Thymus (tissue), 14 donors: Measurements from ENCODE around the gene TGFBRAP1. TPM values are rescaled to one million over a fixed set of nuclear protein-coding genes. Genes with fewer than 3 reads are reported as not detected.

Source experiments
- DNase-seq, 9 donors: peaks; one replicate each; pipeline ENCODE4 v3.0.0-alpha.2; 2013; ENCODE audit warnings: low spot score in 9 of 9, low read depth in 6 of 9, missing footprints in 1 of 9
- H3K27ac ChIP-seq, 2 donors: one replicate each; pipeline ENCODE4 v1.5.1; 2013; ENCODE audit warnings: control low read depth in 1 of 2, low read depth in 1 of 2, low read length in 1 of 2, mild to moderate bottlenecking in 1 of 2, moderate library complexity in 1 of 2
- H3K27me3 ChIP-seq, 2 donors: one replicate each; pipeline ENCODE4 v1.5.1; 2013; ENCODE audit warnings: low read length in 1 of 2; ENCODE audit not compliant: control insufficient read depth in 2 of 2, insufficient read depth in 1 of 2
- H3K36me3 ChIP-seq, 2 donors: one replicate each; pipeline ENCODE4 v1.5.1; 2013; ENCODE audit warnings: low read length in 1 of 2, mild to moderate bottlenecking in 1 of 2, moderate library complexity in 1 of 2; ENCODE audit not compliant: control insufficient read depth in 2 of 2, insufficient read depth in 2 of 2
- H3K4me1 ChIP-seq, 2 donors: one replicate each; pipeline ENCODE4 v1.5.1; 2013; ENCODE audit warnings: low read length in 2 of 2; ENCODE audit not compliant: control insufficient read depth in 2 of 2, insufficient read depth in 2 of 2
- H3K4me3 ChIP-seq, 2 donors: one replicate each; pipeline ENCODE4 v1.5.1; 2013; ENCODE audit warnings: low read length in 2 of 2, control low read depth in 1 of 2, mild to moderate bottlenecking in 1 of 2
- H3K9me3 ChIP-seq, 2 donors: one replicate each; pipeline ENCODE4 v1.5.1; 2013; ENCODE audit warnings: low read length in 1 of 2, mild to moderate bottlenecking in 1 of 2; ENCODE audit not compliant: control insufficient read depth in 2 of 2, insufficient read depth in 1 of 2
- WGBS: extraction: QIAGEN DNeasy Blood & Tissue Kit; methylation state at CpG from one replicate; pipeline ENCODE4 v1.1.7; 2013; 5-methylcytosine and 5-hydroxymethylcytosine counted together
- long read RNA-seq, 10 donors: transcript quantifications; one replicate each; lab custom pipeline, GENCODE V29; 2026
- polyA plus RNA-seq: library from polyadenylated mRNA; stranded (reverse); fragments of 200-250 nt; gene quantifications from one replicate; pipeline ENCODE4 v1.2.3, GENCODE V29; 2013
- total RNA-seq: library from RNA; stranded (reverse); fragments of 120-200 nt; gene quantifications from one replicate; pipeline ENCODE4 v1.2.4, GENCODE V29; 2013
- donor health status: healthy.

TGFBRAP1 gene, protein sequence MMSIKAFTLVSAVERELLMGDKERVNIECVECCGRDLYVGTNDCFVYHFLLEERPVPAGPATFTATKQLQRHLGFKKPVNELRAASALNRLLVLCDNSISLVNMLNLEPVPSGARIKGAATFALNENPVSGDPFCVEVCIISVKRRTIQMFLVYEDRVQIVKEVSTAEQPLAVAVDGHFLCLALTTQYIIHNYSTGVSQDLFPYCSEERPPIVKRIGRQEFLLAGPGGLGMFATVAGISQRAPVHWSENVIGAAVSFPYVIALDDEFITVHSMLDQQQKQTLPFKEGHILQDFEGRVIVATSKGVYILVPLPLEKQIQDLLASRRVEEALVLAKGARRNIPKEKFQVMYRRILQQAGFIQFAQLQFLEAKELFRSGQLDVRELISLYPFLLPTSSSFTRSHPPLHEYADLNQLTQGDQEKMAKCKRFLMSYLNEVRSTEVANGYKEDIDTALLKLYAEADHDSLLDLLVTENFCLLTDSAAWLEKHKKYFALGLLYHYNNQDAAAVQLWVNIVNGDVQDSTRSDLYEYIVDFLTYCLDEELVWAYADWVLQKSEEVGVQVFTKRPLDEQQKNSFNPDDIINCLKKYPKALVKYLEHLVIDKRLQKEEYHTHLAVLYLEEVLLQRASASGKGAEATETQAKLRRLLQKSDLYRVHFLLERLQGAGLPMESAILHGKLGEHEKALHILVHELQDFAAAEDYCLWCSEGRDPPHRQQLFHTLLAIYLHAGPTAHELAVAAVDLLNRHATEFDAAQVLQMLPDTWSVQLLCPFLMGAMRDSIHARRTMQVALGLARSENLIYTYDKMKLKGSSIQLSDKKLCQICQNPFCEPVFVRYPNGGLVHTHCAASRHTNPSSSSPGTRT
- total RNA-seq = 7.3 TPM
- 6.1 TPM for polyA plus RNA-seq
- long read RNA-seq, donor 1 = 0 reads
- long read RNA-seq, donor 2, full-length matches to known transcripts = 2 of 2 reads
- long read RNA-seq, donor 2, partial matches to known transcripts = 0 of 2 reads
- long read RNA-seq, donor 2, other reads (novel, unspliced or antisense) = 0 of 2 reads
- long read RNA-seq, donor 3, full-length matches to known transcripts = 2 of 2 reads
- long read RNA-seq, donor 3, partial matches to known transcripts = 0 of 2 reads
- long read RNA-seq, donor 3, other reads (novel, unspliced or antisense) = 0 of 2 reads
- long read RNA-seq, donor 4, full-length matches to known transcripts = 2 of 2 reads
- long read RNA-seq, donor 4, partial matches to known transcripts = 0 of 2 reads
- long read RNA-seq, donor 4, other reads (novel, unspliced or antisense) = 0 of 2 reads
- long read RNA-seq, donor 5, full-length matches to known transcripts = 1 of 1 reads
- long read RNA-seq, donor 5, partial matches to known transcripts = 0 of 1 reads
- long read RNA-seq, donor 5, other reads (novel, unspliced or antisense) = 0 of 1 reads
- long read RNA-seq, donor 6 = 0 reads
- long read RNA-seq, donor 7, full-length matches to known transcripts = 2 of 2 reads
- long read RNA-seq, donor 7, partial matches to known transcripts = 0 of 2 reads
- long read RNA-seq, donor 7, other reads (novel, unspliced or antisense) = 0 of 2 reads
- long read RNA-seq, donor 8 = 0 reads
- long read RNA-seq, donor 9 = 0 reads
- long read RNA-seq, donor 10 = 0 reads

GRCh38 chr2:105329561-105330495 is at the start of gene TGFBRAP1:
Gene TGFBRAP1, minus strand, starts transcription at chr2:105329735. Its CDS starts 21,434 bp downstream, at chr2:105308301.
- no peaks in the 10 kb centered on the region for H3K9me3 ChIP-seq
- H3K4me3 ChIP-seq = peak within 1 kb of the TSS; percentile 60 to 78
- peaks cover 7 to 8% of the 10 kb centered on the region in 2 donors for H3K36me3 ChIP-seq
- H3K27ac ChIP-seq = peak within 1 kb of the TSS; percentile 52 to 81
- no peaks in the 10 kb centered on the region for H3K27me3 ChIP-seq
- WGBS = 3% methylated on average over 101 of the region's 101 CpGs
- peaks cover 5 to 19% of the 10 kb centered on the region in 2 donors for H3K4me1 ChIP-seq
- DNase-seq = peak in 3 of 9 donors; percentile 49 to 65 (median 57)

DNA sequence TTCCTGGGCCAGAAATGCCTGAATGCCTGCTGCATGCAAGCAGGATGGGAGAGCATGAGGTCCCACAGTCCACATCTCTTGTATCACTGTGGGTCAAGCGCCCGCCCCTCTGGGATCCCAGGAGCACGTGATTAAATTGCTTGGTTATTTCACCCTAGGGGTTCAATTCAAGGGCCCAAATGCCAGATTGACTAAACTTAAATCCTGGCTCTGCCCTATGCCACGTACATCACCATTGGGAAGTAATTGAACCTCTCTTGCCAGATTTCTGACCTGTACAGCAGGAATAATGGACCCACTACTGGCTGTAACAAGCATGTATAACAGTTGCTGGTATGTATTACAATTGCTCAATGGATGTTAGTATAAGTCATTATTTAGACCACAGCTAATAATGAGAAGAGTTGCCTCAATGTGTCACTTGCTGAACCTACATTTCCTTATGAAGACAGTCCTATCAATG is 49.4 kb upstream of the TGFBRAP1 start:
- H3K4me1 ChIP-seq = no peaks in the 10 kb centered on the region
- peaks cover 41% of the 10 kb centered on the region in 2 donors for H3K36me3 ChIP-seq
- no peaks in the 10 kb centered on the region for H3K27me3 ChIP-seq
- no peak overlapping the region for H3K4me3 ChIP-seq
- DNase-seq = no peak
- H3K9me3 ChIP-seq = no peaks in the 10 kb centered on the region
- 99% methylated on average over 4 of the region's 4 CpGs for WGBS
- no peak overlapping the region for H3K27ac ChIP-seq

DNA sequence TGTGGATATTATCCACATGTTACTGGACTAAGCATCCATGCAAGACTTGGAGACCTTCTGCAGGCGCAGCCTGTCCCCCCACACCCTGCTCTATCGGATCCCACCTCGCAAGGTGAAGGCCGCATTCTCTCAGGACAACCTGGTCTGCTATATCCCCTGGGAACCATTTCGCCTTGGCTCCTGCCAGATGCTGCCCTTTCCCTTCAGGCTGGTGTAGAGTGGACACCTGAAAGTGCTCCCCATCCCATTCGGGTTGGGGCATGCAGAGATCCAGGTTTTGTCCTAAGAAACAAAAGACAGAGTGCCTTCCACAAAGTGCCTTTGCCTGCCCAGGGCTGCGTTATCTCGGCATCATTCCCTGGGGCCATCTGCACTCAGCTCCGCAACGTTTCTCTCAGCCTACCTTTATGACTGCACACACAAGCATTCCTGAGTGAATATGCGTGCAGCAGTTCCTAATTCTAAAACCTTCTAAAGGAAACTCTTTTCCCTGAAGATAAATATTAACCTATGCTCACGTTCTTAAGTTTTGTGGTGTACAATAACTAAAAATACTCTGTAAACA is 48.8 kb upstream of the TGFBRAP1 start:
- Histone ChIP-seq H3K27me3 (no peaks in the 10 kb centered on the region), H3K27ac (no peak overlapping the region), H3K4me1 (peaks cover 0 to 4% of the 10 kb centered on the region in 2 donors), H3K9me3 (no peaks in the 10 kb centered on the region), H3K4me3 (no peak overlapping the region), H3K36me3 (peaks cover 36 to 45% of the 10 kb centered on the region in 2 donors)
- WGBS = 96% methylated on average over 12 of the region's 12 CpGs
- DNase-seq = no peak

- H3K4me3 ChIP-seq = no peak overlapping the region
- no peaks in the 10 kb centered on the region for H3K9me3 ChIP-seq
- 98% methylated on average over 3 of the region's 3 CpGs for WGBS
- H3K27ac ChIP-seq = no peak overlapping the region
- peaks cover 0 to 4% of the 10 kb centered on the region in 2 donors for H3K4me1 ChIP-seq
- H3K27me3 ChIP-seq = no peaks in the 10 kb centered on the region
- no peak for DNase-seq
- peaks cover 38 to 46% of the 10 kb centered on the region in 2 donors for H3K36me3 ChIP-seq
Observed at GRCh38 chr2:105377871-105378270, 48.3 kb upstream of the TGFBRAP1 start.

DNA sequence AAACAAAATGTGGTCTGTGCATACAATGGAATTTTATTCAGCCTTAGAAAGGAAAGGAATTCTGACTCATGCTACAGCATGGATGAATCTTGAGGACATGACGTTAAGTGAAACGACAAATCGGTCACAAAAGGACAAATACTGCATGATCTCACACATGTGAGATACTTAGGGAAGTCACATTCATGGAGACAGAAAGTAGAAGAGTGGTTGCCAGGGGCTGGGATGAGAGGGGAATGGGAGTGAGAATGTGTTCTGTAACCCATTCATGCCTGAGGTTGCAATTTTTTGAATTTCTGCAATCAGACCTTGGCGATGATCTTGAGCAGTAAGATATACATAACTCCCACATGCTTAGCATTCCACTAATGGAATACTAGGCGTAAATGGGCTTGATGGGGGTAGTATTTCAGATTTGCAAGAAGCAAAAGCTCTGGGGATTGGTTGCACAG is 47.3 kb upstream of the TGFBRAP1 start:
- Histone ChIP-seq H3K4me3 (no peak overlapping the region), H3K27me3 (no peaks in the 10 kb centered on the region), H3K9me3 (no peaks in the 10 kb centered on the region), H3K27ac (no peak overlapping the region), H3K36me3 (peaks cover 35 to 48% of the 10 kb centered on the region in 2 donors), H3K4me1 (peaks cover 0 to 4% of the 10 kb centered on the region in 2 donors)
- WGBS = 95% methylated on average over 5 of the region's 5 CpGs
- DNase-seq = no peak

DNA sequence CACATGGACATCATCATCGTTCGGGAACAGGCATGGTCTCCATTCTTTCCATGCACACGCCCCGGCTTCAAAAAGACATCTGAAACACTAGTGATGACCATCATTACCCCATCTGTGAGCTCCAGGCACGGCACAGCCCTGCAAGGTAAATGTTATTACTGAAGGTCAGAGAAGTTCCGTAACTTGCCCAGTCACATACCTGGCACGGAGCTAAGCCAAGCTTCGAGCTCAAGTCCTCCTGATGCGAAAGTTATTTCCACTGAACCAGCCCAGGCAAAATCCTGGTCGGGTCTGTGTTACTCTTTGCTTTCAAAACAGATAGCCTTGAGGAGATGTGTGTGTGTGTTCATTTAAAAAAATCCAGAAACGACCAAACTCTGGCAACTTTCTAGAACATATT is 46.5 kb upstream of the TGFBRAP1 start:
- Histone ChIP-seq H3K9me3 (no peaks in the 10 kb centered on the region), H3K4me3 (no peak overlapping the region), H3K27ac (peak overlapping the region in 1 of 2 donors; percentile 36), H3K4me1 (peaks cover 0 to 4% of the 10 kb centered on the region in 2 donors), H3K36me3 (peaks cover 35 to 50% of the 10 kb centered on the region in 2 donors), H3K27me3 (no peaks in the 10 kb centered on the region)
- DNase-seq = no peak
- 94% methylated on average over 11 of the region's 11 CpGs for WGBS

DNA sequence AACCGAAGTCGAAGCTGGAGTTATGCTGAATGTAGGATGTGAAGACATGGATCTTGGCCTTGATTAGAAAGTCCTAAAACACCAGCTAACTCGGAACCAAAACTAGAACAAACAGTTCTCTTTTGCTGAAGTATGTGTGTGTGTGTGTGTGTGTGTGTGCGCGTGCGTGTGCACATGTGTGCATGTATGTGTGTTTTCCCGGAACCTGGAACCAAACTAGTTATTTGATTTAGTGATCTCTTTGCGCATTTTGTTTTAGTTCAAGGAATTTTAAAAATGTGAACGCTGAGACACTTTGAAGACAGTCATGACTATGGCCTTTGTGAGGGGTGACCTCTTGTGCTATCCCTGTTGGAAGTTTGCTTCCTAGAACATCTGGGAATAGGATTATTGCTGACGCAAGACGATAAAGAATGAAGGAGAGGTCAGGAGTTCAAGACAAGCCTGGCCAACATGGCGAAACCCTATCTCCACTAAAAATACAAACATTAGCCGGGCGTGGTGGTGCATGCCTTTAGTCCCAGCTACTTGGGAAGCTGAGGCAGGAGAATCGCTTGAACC is 45.5 kb upstream of the TGFBRAP1 start:
- peaks cover 0 to 3% of the 10 kb centered on the region in 2 donors for H3K9me3 ChIP-seq
- peaks cover 0 to 7% of the 10 kb centered on the region in 2 donors for H3K4me1 ChIP-seq
- no peak for DNase-seq
- WGBS = 88% methylated on average over 15 of the region's 15 CpGs
- peaks cover 34 to 56% of the 10 kb centered on the region in 2 donors for H3K36me3 ChIP-seq
- no peak overlapping the region for H3K4me3 ChIP-seq
- H3K27me3 ChIP-seq = no peaks in the 10 kb centered on the region
- H3K27ac ChIP-seq = peak overlapping the region in 1 of 2 donors; percentile 56
